Stimulated activated CD4-positive, alpha-beta T cell treated with anti-CD3 and anti-CD28 coated beads, TNF-alpha, amount 100 ng/mL, for 24 hours (primary cell): ENCODE measurements around the gene NVL.
"Not testable (repeated sequence)": the region's sequence is repeated elsewhere in the genome, so short reads cannot be mapped to it uniquely, and the experiment has no call there.

Experiments used
- DNase-seq, 3 experiments: peaks; one replicate each; pipeline ENCODE4 v3.0.0-alpha.2; 2020; ENCODE audit warnings: low read depth in 3 of 3

The NVL gene

DNA sequence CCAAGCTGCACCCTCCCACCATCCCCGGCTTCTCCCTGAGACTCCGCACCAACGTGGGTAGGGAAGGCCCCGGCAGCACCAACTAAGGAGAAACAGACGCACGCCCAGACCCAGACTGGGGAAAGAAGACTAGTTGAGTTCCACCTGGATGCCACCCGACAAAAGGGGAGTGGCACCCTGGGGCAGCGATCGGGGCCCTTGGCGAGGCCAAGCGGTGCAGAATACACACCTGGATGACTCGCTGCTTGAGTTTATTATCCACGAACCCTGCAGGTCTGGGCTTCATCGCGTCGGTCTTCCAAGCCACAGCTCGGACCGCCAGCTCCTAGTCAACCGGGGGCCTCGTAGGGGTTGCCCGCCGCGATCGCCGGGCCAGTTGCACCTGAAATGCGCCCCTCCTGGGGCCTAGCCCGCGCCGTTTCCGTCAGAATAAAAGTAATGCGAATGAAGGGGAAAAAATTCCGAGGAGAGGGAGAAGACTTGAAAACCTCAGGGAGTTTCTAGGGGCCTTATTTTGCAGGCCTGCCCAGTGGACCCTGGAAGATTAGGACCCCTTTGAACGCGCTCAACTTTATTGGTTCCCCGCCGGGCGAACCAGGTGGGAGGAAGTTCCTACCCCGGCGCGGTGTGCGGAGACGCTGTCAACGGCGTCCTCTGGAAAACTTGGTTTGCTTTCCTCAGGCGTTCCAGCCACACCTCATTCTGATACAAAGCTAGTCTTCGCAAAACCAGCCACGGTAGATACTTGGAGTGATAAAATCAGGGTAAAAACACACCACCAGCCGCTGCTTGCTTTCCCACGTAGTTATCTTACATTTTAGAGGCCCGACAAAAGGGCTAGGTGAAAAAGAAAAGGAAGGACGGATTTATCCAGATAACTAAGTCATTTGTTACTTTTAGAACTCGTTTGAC, at the start of gene NVL:
TSS of gene NVL (minus strand) at position 331 of the 912 bp plus-strand sequence. CDS start at position 286, 45 bp downstream.
- peak; percentile 60 to 78 (median 62) for DNase-seq

DNA sequence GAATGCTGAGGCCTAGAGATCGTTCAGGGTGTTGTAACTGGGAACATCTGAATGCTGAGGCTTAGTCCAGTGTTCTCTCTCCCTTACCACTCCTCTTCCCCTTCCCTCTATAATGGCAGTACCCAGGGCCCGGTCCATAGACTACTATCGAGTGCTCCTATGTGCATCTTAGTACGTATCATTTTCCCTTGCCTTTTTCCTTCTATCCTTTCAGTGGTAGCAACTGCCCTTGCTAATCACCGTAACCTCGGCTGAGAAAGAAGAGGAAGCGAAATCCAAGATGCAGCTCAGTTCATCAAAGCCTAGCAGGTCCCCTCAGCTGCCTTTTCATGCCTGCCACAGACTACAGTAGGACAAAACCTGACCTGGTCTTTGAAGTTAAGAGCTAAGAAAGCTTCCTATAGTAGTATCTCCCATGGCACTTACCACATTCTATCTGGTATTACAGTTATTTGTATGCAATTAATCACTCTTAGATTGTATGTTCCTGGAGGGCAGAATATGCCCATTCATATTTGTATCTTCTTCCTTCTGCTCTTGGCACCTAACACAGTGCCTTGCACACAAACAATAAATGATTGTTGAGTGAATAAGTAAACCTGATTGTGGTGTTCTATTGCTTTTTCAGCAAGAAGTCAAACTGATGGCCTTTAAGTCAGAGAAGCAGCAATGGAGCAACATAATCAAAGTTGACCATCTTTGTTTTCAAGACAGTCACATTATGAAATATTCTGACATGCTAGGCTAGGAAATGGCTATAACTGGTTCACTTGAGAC, 49.1 kb upstream of the NVL start:
- DNase-seq: no peak

- peak in 1 of 3 experiments; percentile 32 for DNase-seq
Measured at GRCh38 chr1:224377676-224378006, 47.7 kb upstream of the NVL start.

- DNase-seq: no peak
Measured at GRCh38 chr1:224375059-224375458, 45.1 kb upstream of the NVL start.

DNA sequence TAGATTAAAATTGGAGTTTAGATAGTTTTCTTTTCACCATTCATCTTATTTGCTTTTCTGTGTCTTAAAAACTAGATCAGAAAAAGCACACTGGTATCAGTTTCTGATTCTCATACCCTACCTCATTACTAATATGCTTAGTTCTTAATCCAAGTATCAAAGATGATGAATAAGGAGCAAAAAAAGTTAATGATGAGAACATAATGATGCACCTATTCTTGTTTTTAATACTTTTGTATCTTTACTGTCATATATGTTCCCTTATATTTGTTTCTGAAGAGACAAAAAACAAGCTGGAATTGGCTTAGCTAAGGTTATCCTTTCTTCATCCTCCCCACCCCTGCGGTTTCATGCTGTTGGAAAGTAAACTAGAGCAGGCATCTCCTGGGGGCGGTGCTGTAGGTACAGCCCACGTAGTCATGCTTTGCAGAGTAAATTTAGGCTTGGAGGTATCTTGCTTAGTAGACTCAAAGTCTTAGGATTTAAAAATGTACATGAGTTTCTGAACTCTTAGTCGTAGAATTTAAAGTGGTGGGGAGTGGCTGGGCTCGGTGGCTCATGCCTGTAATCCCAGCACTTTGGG, 43.1 kb upstream of the NVL start:
- DNase-seq: no peak

DNA sequence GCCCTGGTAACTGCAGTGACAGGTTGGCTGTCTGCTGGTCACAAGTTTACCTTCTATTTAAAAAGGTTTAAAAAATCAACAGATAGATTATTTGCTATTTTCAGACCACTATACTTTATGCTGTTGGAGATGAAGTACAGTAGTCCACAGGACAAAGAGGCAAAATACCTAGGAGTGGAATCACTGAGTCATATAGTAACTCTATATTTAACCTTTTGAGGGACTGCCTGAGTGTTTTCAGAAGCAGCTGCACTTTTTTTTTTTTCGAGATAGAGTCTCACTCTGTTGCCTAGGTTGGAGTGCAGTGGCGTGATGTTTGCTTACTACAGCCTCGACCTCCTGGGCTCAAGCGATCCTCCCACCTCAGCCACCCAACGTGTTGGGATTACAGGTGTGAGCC, 38.4 kb upstream of the NVL start:
- DNase-seq: no peak

- DNase-seq: no peak
Measured at GRCh38 chr1:224359207-224359606, 29.2 kb upstream of the NVL start.

GRCh38 chr1:224358237-224358636, 28.3 kb upstream of the NVL start:
- DNase-seq: no peak

DNA sequence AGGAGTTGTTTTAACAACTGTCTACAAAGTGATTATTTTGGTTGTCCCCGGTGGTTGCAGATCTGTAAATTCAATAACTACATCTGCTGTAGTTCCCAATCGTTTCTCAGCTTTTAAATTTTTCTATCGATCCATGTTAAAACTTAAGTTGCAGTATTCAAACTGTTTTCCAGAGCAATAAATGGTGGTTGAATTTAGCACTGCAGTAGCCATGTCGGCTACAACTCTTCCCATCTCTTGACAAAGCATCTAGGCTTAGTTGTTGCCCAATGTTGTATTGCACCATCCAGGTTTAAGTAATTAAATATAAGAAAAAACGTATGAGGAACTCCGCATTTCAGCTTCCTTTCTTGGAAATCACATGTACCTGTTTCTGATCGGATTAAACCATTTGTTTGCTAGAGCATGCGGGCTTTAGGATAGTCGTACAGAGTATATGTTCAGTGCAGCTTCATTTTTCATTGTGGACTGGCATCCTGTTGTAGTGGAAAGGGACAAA, 27.7 kb upstream of the NVL start:
- no peak for DNase-seq

- peak; percentile 78 to 89 (median 81) for DNase-seq
Measured at GRCh38 chr1:224356685-224357625, 27.0 kb upstream of the NVL start, which contains the start of gene CNIH4. CNIH4 (plus strand) TSS chr1:224356879; CDS start chr1:224356925, 46 bp downstream.

GRCh38 chr1:224353975-224354925, 24.3 kb upstream of the NVL start:
- no peak for DNase-seq

DNA sequence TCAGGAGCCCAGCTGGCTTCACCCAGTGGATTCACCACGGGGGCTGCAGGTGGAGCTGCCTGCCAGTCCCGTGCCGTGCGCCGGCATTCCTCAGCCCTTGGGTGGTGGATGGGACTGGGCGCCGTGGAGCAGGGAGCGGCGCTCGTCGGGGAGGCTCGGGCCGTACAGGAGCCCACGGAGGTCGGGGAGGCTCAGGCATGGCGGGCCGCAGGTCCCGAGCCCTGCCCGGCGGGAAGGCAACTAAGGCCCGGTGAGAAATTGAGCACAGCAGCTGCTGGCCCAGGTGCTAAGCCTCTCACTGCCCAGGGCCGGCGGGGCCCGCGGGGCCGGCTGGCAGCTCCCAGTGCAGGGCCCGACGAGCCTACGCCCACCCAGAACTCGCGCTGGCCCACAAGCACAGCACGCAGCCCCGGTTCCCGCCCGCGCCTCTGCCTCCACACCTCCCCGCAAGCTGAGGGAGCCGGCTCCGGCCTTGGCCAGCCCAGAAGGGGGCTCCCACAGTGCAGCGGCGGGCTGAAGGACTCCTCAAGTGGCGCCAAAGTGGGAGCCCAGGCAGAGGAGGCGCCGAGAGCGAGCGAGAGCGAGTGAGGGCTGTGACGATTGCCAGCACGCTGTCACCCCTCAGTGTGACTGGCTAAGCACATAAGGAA, 22.6 kb upstream of the NVL start:
- DNase-seq: not testable (repeated sequence)

DNA sequence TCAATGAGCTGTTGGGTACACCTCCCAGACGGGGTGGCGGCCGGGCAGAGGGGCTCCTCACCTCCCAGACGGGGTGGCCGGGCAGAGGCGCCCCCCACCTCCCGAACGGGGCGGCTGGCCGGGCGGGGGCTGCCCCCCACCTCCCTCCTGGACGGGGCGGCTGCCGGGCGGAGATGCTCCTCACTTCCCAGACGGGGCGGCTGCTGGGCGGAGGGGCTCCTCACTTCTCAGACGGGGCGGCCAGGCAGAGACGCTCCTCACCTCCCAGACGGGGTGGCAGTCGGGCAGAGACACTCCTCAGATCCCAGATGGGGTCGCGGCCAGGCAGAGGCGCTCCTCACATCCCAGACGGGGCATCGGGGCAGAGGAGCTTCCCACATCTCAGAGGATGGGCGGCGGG, 19.7 kb upstream of the NVL start:
- DNase-seq: not testable (repeated sequence)

- DNase-seq: no peak
Measured at GRCh38 chr1:224348137-224348536, 18.2 kb upstream of the NVL start.

DNA sequence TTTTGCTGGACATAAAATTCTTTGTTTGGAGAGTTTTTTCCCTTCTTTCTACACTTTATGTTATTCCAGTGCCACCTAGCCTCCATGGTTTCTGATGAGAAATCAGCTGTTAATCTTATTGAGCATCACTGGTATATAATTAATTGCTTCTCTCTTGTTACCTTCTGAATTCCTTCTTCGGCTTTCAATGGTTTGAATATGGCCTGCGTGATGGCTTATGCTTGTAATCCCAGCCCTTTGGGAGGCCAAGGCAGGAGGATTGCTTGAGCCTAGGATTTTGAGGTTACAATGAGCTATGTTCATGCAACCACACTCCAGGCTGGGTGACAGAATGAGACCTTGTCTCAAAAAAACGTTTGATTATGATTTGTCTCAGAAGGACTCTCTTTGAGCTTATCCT, 13.7 kb upstream of the NVL start:
- no peak for DNase-seq

DNA sequence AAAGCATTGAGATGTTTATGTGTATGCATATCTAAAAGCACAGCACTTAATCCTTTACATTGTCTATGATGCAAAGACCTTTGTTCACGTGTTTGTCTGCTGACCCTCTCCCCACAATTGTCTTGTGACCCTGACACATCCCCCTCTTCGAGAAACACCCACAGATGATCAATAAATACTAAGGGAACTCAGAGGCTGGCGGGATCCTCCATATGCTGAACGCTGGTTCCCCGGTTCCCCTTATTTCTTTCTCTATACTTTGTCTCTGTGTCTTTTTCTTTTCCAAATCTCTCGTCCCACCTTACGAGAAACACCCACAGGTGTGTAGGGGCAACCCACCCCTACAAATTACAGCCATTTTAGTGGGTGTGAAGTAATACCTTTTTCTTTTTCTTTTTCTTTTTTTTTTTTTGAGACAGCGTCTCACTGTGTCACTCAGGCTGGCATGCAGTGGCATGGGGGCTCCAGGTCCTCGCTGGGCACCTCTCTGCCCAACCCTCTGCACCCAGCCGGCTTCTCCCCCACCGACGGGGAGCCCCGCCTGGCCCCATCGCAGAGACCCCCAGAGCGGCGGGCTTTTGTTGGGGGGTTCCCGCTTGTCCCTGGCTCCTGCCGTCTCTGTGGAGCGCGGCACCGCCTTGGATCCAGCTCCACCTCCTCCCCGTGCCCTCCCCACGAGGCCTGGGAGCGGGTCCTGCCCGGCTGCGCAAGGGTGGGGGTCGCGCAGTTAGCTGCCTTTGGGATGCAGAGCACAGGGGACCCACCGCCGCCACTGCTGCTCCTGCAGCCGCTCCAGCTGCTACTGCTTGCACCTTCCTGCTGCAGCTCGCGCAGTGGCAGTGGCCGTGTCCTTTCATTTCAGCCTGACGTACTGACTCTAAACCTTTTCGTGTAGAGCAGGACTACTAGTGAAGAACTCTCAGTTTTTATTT, 10.7 kb upstream of the NVL start:
- DNase-seq: peak in 1 of 3 experiments; percentile 24

DNA sequence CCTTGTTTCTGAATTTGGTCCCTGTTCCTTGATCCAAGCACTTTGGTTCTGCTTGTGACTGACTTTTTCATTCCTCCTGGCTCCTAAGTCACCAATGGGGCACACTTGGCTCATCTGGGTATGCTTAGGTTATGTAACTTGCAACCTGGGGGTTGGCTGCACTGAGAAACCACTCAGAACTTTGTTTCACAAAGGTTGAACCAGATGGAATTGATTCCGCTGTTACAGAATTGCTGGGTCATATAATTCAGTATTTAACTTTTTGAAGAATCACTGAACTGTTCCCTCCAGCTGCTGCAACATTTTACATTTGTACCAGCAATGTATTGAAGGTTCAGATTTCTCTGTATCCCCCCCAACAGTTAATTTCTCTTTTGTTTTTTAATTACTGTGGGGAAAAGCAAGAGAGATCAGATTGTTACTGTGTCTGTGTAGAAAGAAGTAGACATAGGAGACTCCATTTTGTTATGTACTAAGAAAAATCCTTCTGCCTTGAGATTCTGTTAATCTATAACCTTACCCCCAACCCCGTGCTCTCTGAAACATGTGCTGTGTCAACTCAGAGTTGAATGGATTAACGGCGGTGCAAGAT, 9.6 kb upstream of the NVL start:
- no peak for DNase-seq
